ENCODE measurements around the gene CRNN. TPM values are rescaled to one million over a fixed set of nuclear protein-coding genes. Genes with fewer than 3 reads are reported as not detected.
A peak's percentile ranks its signal among the peaks of the same experiment; 100 is the strongest.

Gene CRNN
- total RNA-seq, 1 donor from 2014 or later, result not detected

DNA sequence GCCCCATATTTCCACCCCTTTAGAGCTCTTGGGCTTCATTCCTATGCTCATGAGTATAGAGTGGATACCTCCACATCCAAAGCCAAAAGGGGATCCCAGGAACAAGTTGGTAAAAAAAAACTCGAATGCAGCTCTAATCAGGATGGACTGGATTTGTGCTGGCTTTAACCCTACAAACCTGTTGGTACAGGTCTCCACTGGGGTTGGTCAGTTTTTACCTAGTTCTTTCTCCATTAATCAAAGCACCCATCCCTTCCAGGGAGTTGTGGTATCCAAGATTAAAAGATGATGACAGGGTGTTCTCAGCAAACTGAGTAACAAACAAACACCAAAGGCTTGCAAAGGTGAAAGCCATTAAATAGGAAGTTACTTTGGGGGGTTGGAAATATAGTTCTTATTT is 5.9 kb upstream of the CRNN start:
- DNase-seq (ENCODE audit: low read depth in 2 of 2), result no peak

DNA sequence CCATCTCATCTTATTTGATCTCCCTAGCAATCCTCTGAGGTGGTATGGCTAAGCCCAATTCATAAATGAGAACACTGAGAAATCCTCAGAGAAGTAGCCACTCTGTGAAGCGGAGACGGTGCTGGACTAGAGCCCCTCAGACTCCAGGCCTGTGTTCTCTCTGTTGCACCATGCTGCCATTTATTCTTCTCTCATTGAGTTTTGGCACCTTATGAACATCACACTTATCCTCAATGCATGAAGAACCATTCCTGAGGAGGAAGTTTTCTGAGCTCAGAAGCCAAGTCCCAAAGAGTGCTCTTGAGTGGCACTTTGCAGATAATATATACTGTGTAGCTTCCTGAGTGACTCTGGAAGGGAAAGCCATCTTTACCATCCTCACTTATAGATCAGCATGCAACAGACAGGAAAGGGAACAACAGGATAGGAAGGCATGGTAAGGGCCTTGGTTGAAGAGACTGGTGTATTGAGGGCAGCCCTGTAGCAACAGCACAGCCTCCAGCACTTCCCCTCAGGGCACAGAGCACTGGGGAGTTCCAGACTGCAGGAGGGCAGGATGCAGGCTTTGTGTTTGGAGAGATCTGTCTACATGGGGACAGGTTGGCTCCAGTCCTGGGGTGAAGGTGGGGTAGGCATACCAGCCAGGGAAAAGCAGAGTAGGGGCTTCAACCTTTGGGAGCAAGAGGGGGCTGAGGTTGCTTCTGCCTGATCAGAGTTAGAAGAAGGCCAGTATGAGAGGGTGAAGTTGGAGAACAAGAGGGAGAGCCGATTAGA is 1.6 kb upstream of the CRNN start:
- no peak for DNase-seq (ENCODE audit: low read depth in 2 of 2)

DNA sequence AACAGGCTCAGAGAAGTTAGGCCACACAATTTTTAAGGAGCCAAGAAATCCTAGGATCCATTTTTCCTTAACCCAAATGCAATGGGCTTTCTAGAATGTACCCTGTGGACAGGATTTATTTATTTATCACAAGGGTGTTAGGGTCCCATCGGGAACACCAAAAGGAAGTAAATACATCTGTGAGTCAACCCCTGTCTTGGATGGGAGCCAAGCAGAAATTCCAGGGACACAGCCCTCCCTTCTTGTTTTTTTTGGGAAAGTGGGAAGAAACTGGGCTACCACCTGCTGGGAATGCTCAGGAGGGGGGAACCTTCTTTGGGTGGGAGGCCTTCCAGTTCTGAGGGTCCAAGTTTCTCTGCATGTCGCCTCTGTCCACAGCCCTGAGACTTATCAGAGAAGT is 1.3 kb downstream of the CRNN start:
- DNase-seq (ENCODE audit: low read depth in 2 of 2), result no peak

DNA sequence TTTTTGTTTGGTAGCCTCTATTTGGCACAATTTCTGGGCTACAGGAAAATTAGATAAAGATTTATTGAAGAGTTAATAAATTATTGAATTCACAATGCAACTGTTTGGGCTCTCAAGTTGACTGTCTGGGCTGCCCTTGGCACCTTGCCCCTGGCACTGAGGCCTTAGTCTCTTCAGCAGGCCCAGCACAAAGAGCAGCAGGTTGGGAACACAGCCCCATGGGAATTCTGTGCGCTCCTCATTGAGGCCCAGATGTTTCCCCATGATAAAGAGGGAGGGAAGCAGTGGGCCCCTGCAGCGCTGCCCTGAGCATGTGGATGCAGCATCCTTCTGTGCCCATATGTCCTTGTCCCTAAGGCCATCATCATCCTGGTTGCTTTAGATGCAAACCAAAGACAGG is 2.9 kb downstream of the CRNN start:
- DNase-seq (ENCODE audit: low read depth in 2 of 2), result no peak

DNA sequence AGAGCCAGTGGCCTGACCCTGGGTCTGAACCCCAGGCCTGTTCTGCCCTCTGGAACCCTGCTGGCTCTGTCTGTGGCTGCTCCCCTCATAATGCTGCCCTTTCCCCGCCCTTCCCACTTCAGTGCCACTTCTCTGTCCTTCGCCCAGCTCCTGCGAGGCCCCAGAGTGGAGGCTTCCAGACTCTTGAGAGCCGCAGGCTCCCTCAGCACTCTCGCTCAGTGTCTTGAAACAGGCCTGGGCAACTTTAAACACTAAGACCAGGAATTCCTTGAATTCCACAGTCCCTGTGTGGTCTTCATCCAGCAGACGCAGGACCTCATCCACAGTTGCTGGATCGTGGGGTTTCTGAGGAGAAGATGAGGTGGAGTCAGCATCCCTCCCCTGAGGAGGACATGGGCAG is 3.5 kb downstream of the CRNN start:
- DNase-seq (ENCODE audit: low read depth in 2 of 2), result no peak

DNA sequence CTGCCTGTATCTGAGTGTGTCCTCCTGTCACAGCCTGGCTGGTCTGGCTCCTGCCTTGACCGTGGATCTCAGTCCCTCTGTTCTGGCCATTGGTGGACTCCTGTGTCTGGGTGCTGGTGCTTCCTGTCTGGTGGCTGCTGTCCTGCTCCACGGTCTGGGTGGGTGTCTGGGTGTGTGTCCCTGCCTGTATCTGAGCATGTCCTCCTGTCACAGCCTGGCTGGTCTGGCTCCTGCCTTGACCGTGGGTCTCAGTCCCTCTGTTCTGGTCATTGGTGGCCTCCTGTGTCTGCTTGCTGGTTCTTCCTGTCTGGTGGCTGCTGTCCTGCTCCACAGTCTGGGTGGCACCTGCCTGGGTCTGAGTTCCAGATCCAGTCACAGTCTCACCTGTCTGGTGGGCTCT is 4.0 kb downstream of the CRNN start:
- no peak for DNase-seq (ENCODE audit: low read depth in 2 of 2)

DNA sequence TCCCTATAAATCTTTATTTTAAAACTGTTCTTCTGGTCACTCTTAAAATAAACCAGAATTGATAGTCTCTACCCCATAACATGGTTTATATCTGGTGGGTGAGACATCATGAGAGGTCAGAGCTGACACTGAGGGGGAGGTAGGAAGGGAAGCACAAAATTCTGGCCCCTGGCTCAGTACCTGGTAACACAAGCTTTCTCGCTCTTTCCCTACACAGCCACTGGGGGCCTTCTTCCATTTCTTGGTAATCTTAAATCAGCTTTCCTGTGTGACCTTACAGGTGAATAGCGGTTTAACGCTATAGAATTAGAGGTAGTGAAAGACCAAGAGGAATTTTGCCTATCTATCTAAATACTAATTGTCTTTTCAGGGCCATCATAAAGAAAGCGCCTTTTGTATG is 5.4 kb downstream of the CRNN start:
- DNase-seq (ENCODE audit: low read depth in 2 of 2), result no peak

DNA sequence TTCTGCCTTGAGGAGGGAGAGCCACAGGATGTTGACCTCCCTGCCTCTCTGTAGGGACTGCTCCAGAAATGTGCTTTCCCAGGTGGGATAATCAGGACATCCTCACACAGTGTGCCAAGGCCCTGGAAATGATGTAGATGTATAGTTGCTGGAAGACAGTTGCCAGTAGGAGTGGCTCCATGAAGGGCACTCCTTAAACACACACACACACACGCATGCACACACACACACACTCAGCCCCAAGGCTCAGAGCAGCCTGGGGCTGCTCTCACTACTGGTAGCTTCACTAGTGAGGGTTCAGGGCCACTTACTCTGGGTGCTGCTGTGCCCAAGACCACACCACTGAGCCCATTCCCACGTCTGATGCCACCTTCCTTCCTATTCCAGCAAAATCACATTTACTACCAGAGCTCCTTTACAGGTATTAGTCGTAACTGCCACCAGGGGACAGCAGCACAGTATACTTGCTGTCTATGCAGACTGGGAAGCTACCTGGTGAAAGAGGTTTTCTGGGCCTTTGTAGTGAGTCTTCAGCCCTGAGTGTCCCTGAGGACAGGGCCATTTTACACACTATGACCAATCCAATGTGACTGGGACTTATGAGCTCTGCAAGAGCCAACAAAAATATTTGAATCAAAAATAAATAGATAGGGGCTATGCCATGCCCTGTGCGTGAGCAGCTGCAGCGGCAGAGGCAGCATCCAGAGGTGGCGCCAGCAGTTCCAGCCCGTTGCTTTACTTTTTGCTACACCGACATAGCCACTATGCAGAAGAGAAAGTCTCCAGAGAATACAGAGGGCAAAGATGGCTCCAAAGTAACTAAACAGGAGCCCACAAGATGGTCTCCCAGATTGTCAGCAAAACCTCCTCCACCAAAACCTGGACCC is 15.0 kb downstream of the CRNN start:
- peak in 1 of 2 donors; percentile 29 for DNase-seq (ENCODE audit: low read depth in 2 of 2)

DNA sequence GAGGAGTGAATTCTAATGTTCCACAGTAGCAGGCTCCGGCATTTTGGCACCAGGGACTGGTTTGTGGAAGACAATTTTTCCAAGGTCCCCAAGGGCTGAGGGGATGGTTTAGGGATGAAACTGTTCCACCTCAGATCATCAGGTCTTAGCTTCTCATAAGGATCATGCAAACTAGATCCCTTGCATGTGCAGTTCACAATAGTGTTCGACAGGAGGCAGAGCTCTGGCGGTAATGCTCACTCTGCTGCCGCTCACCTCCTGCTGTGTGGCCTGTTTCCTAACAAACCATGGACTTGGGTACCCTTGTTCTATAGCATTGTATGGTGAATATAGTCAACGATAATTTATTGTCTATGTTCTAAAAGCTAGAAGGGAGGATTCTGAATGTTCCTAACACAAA is 16.6 kb downstream of the CRNN start:
- peak in 1 of 2 donors; percentile 6 for DNase-seq (ENCODE audit: low read depth in 2 of 2)

DNA sequence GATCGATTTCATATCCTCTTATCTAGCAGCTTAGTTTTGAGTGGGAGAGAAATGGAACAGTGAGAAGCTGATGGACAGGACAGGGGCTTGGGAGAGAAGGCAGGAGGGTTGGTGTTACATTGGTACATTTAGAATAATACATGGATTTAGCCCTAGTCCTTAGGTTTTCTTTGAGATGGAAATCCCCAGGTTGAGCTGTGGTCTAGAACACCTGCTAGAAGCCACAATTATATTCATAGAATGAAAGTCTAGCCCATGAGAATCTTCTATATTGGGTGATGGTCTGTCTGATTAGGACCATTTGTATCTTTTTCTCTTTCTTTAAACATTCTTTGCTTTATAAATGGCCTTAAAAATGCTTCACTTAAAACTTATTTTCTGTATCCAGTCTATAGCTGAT is 19.9 kb downstream of the CRNN start:
- no peak for DNase-seq (ENCODE audit: low read depth in 2 of 2)

DNA sequence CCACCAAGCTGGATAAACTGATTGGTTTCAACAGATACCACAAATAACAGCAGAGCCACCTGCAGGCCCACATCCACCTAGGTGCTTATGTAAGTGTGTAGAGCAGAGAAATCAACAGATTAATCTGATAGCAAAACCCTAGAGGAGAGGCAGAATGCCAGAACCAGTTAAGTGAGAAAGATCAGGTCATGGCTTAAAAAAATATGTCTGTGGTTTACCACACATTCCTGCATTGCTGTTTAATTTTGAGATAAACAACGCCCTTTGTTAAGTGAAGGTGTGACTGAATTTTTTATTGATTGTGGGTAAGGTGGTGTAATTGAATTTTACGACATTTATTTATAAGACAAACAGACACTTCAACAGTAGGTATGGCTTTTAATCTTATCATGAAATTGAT is 21.2 kb downstream of the CRNN start:
- no peak for DNase-seq (ENCODE audit: low read depth in 2 of 2)

DNA sequence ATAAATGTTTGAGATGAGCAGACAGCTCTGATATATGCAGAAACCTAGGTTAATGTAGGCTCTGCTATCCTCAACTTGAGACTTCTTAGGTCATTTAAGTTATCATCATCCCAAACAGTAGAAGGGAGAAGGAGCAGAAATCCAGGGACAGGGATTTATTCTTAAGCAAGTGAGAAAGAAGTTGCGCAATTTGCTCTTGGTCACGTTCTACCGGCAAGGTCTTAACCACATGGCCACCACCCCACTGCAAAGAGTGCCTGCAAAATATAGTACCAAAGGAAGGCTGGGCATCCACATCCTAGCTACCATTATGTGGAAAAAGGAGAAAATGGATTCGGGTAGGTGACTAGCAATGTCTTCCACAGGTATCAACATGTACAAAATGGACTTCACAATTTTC is 25.2 kb downstream of the CRNN start:
- DNase-seq (ENCODE audit: low read depth in 2 of 2), result no peak

DNA sequence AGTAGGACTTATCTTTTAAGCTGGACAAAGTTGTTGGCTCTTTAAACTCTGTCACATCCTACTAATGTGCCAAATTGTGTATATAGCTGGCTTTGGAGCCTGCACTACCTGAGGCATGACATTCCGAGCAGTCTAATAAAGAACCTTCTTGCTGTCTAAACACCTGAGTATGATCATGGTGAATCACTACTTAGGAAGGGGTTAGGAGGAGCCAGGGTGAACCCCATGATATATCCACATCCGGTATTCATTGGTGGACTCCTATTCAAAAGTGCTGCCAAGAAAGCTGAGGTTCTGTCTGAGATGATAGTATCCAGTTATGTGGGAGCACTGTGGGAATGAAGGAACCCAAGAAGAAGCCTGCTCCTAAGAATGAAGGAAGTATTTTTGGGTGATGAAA is 27.1 kb downstream of the CRNN start:
- no peak for DNase-seq (ENCODE audit: low read depth in 2 of 2)

DNA sequence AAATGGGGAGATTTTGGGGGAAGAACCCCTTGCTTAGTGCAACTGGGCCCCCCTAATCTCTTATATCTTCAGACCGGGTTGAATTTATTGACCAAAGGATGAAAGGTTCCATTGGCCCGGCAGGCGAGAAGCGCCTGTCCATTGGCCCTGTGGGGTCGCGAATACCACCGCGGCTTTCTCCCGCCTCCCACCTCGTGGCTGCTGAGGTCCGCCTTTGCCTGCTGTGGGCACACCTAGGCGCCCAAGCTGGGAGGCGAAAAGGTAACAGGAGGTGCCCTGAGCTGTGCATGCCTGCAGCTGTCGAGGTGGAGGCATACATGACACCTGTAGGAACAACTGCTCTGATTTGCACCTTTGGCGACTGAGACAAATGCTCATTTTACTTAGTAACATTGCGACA is 33.1 kb downstream of the CRNN start:
- no peak for DNase-seq (ENCODE audit: low read depth in 2 of 2)

DNA sequence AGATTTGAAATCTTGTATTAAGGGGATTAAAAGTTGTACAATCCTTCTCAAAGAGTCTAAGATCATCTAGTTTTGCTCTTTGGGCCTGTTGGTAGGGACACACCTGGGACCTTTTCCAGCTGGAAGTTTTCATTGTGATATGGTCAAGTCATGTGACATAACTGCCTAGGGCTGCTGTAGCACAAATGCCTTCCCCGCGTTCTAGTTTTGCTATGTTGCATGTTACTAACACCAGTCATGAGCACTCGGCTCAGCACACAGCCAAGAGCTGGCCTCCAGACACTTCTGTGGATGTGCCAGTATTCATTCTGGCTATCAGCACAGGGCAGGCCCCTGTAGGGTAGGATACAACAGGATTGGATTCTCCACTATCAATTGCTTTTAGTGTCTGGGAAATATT is 39.6 kb downstream of the CRNN start:
- no peak for DNase-seq (ENCODE audit: low read depth in 2 of 2)

DNA sequence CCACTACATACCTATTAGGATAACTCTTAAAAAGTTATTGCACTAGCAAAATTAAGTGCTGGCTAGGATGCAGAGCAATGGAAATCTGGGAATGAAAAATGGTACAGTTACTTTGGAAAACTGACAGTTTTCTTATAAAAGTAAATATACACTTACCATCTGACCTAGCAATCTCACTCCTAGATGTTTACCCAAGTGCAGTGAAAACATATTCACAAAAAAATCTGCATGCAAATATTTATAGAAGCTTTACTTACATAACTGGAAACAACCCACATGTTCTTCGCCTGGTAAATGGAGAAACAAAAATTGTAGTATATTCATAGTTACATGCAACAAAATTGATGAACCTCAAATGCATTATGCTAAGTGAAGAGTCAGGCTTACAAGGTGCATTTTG is 41.4 kb downstream of the CRNN start:
- no peak for DNase-seq (ENCODE audit: low read depth in 2 of 2)

DNA sequence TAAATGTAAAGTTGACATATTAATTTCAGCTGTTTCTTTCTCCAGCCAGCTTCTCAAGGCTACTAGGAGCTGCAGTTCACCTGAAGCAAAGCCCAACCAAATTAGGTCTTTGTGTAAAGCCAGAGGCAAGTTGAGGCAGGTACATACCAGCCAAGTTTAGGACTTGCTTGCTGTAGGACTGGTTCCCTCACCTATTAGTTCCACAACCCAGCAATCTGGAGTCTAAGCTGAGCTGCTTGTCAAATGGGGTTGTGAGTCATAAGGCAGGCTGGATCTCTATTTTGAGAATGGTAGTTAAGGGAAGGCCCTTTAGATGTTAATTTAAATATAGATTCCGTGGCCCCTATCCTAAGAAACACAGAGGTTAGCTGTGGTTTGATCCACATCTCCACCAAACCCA is 46.6 kb downstream of the CRNN start:
- no peak for DNase-seq (ENCODE audit: low read depth in 2 of 2)

DNA sequence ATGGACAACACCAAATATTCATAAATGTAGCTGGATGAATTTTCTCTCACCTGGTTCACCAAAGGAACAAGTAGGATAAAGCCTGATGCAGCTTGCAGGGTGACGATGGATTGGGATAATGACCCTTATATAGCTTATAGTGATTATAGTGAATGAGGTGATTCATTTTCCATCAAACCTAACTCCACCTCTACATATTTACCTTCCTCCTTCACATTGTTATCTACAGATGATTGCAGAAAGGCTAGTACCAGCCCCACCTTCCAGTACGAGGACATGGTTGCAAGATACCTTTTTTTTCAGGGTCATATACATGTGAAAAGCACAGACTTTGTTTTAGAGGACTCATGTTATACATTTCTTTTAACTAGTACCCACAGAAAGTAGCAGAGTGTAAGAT is 54.2 kb downstream of the CRNN start, which contains the start of gene FLG2:
Gene FLG2, minus strand, starts transcription at position 101 of the 400 bp plus-strand sequence. CDS start 1,122 bp downstream, outside the sequence.
- DNase-seq (ENCODE audit: low read depth in 2 of 2), result no peak

Other genes starting within 250 kb of the CRNN start
- gene HRNR, start 190.1 kb downstream of the CRNN start, total RNA-seq, result not detected in 2 replicates
- not detected in 2 replicates for gene FLG, start 89.0 kb downstream of the CRNN start, total RNA-seq
- not detected in 2 replicates for gene FLG2, start 54.3 kb downstream of the CRNN start, total RNA-seq
- not detected in 2 replicates for gene LCE5A, start 96.5 kb upstream of the CRNN start, total RNA-seq
- not detected in 2 replicates for gene CRCT1, start 100.2 kb upstream of the CRNN start, total RNA-seq
- gene LCE3E, start 152.5 kb upstream of the CRNN start, total RNA-seq, result not detected in 2 replicates
- not detected in 2 replicates for gene LCE3D, start 166.3 kb upstream of the CRNN start, total RNA-seq
- not detected in 2 replicates for gene LCE3C, start 186.0 kb upstream of the CRNN start, total RNA-seq
- not detected in 2 replicates for gene LCE3B, start 199.5 kb upstream of the CRNN start, total RNA-seq
- gene LCE3A, start 208.8 kb upstream of the CRNN start, total RNA-seq, result not detected in 2 replicates
- gene LCE2D, start 249.1 kb upstream of the CRNN start, total RNA-seq, result not detected in 2 replicates